ENCODE results near the gene FUOM.

DNA sequence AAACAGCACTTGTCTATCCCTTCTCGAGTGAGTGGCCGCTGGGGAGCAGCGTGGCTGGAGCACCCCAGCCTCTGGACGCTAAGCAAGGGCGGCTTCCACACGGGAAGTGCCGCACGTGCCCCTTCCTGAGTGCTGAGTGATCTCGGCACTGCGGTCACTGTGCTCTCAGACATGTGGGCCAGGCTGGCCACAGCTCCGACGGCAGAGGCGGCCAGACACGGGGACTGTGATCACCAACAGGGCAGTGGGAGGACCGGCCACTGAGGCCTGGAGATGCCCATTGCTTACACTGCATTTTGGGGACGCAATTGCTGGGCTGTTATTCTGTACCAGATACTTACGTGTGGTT is 8.3 kb upstream of the FUOM start:
- TF ChIP-seq SP1 (IDR thresholded peaks at IDR 0.05): no peak
- TF ChIP-seq LEF1 (IDR thresholded peaks at IDR 0.05; ENCODE audit: borderline replicate concordance): no peak
